Heart left ventricle (tissue), 16 donors: ENCODE results near the gene NUP58. TPM values are rescaled to one million over a fixed set of nuclear protein-coding genes. Genes with fewer than 3 reads are reported as not detected.

Source experiments
- ATAC-seq, 4 donors: fragments of 200-7000 bp; cut with Tn5 transposase; one replicate each; pipeline ENCODE4 v1.9.1; 2020 to 2022; ENCODE audit warnings: moderate library complexity in 4 of 4, mild to moderate bottlenecking in 3 of 4, moderate number of reproducible peaks in 1 of 4
- DNase-seq, 5 donors: peaks; one replicate each; pipeline ENCODE4 v3.0.0-alpha.2; 2020
- H3K27ac ChIP-seq, 12 donors: fragments of 200-600 bp; sonication (generic) in 4 of 12; one replicate each; pipeline versions ENCODE4 v1.5.0 to v1.8.0; 2016 to 2022; ENCODE audit warnings: mild to moderate bottlenecking in 2 of 12
- H3K27me3 ChIP-seq, 9 donors: fragments of 200-600 bp; sonication (generic) in 2 of 9; one replicate each; pipeline versions ENCODE4 v1.5.1 to v1.8.0; 2016 to 2022; ENCODE audit warnings: mild to moderate bottlenecking in 3 of 9
- H3K36me3 ChIP-seq, 9 donors: fragments of 200-600 bp; sonication (generic) in 2 of 9; one replicate each; pipeline versions ENCODE4 v1.5.0 to v1.8.0; 2018 to 2022; ENCODE audit warnings: mild to moderate bottlenecking in 2 of 9
- H3K4me1 ChIP-seq, 12 donors: fragments of 200-600 bp; sonication (generic) in 4 of 12; one replicate each; pipeline versions ENCODE4 v1.5.0 to v1.8.0; 2016 to 2022; ENCODE audit warnings: mild to moderate bottlenecking in 3 of 12
- H3K4me3 ChIP-seq, 12 donors: fragments of 200-600 bp; sonication (generic) in 4 of 12; one replicate each; pipeline versions ENCODE4 v1.5.0 to v1.8.0; 2017 to 2022; ENCODE audit warnings: mild to moderate bottlenecking in 9 of 12, moderate library complexity in 4 of 12
- H3K9me3 ChIP-seq, 12 donors: fragments of 200-600 bp; sonication (generic) in 4 of 12; one replicate each; pipeline versions ENCODE4 v1.5.0 to v1.8.0; 2016 to 2022; ENCODE audit warnings: mild to moderate bottlenecking in 1 of 12
- CTCF ChIP-seq, 12 donors: fragments of 200-600 bp; sonication (generic) in 4 of 12; IDR thresholded peaks; one replicate each; pipeline versions ENCODE4 v1.5.0 to v1.8.0; 2018 to 2022; ENCODE audit warnings: antibody characterized with exemption in 12 of 12, mild to moderate bottlenecking in 5 of 12
- POLR2A ChIP-seq, 2 donors: fragments of 450-650 bp; IDR thresholded peaks; one replicate each; pipeline ENCODE4 v1.6.1; 2017; ENCODE audit warnings: antibody characterized with exemption in 2 of 2, mild to moderate bottlenecking in 2 of 2, moderate library complexity in 2 of 2
- WGBS, 4 donors: extraction: QIAGEN DNeasy Blood & Tissue Kit in 2 of 4; methylation state at CpG; one replicate each; pipeline versions ENCODE4 v1.1.5 to v1.1.7; 2013 to 2018; 5-methylcytosine and 5-hydroxymethylcytosine counted together
- intact Hi-C, 10 donors: fragments of 100-400 bp; cut with DNase I; formaldehyde crosslinking; loops; one replicate each; pipeline versions ENCODE4 v1.11.1 to v1.14.2; 2022
- polyA plus RNA-seq, 2 donors: library from polyadenylated mRNA; stranded (reverse); fragments of 200-250 nt; gene quantifications; one replicate each; pipeline ENCODE4 v1.2.3, GENCODE V29; 2013
- total RNA-seq, 9 donors: library from RNA; depleted of rRNA in 2 of 9; stranded (reverse); fragments of >200 nt in 2 of 9; fragmentation: NEBNext Ultra II Directional in 3 of 9; extraction: Animal tissue kit (Norgen Biotek cat#: 25700) in 3 of 9; gene quantifications; one replicate each; pipeline versions ENCODE4 v1.1.0 to v1.2.4, GENCODE V29; 2016 to 2023
- donor health status: ischemic (EF 13 %, LVEDD 7.1; RV severe dilation, severe dysfunction).
- donor health status: healthy with polysubstance abuse.
- donor health status: DM: no; HTN: yes; CAD: no.
- donor health status: DM: no; HTN: no; CAD: no.
- donor health status: ischemic (EF 25% LVEDD 6.9; RV normal size, moderate dysfunction).
- donor health status: ischemic (EF 25% LVEDD 5.7; RV mildly dilated, moderate dysfunction).
- donor health status: healthy.
- donor health status: DM: yes; HTN: yes; CAD: no.
- donor health status: ischemic (EF 35%, LVEDD 5.7; RV mildly dilated, moderate dysfunction).
- donor health status: nonischemic (EF 11% LVEDD 7.7; RV severe dilation, severe dysfunction).
- donor health status: DM: yes; HTN: yes; CAD: no.
- donor health status: PGD.
- donor health status: ischemic (EF 29% LVEDD 5.4; RV normal size, mild dysfunction).
- donor health status: nonischemic (EF 23%, LVEDD 6.1; RV moderate dilation, normal function).

The NUP58 gene
- total and polyA plus RNA-seq, 11 donors, result 7.0 to 39.1 (median 24.2) TPM

GRCh38 chr13:25288966-25289365, 12.5 kb upstream of the NUP58 start:
- H3K4me1 ChIP-seq, result peaks cover 0 to 36% (median 11%) of the 10 kb centered on the region in 12 donors
- WGBS, 4 donors, result 63 to 76% (median 68%) methylated on average over 2 of the region's 2 CpGs

GRCh38 chr13:25291691-25292090, 9.7 kb upstream of the NUP58 start:
- no peaks in the 10 kb centered on the region for H3K36me3 ChIP-seq
- peaks cover 0 to 14% (median 3%) of the 10 kb centered on the region in 12 donors for H3K4me1 ChIP-seq
- H3K27ac ChIP-seq, result peak overlapping the region in 1 of 12 donors; percentile 83
- H3K27me3 ChIP-seq, result peaks cover 0 to 14% (median 0%) of the 10 kb centered on the region in 9 donors
- 72 to 92% (median 86%) methylated on average over 1 of the region's 1 CpG for WGBS, 4 donors
- no peak for DNase-seq
- no peaks in the 10 kb centered on the region for H3K9me3 ChIP-seq
- no peak for ATAC-seq
- H3K4me3 ChIP-seq, result no peak overlapping the region
- no peak for TF ChIP-seq POLR2A (IDR thresholded peaks at IDR 0.05)
- TF ChIP-seq CTCF (IDR thresholded peaks at IDR 0.05), result no peak
- intact Hi-C loops, result no loop called here

More at GRCh38 chr13:25288966-25289365, 12.5 kb upstream of the NUP58 start:
- ATAC-seq (no peak), DNase-seq (no peak)
- Histone ChIP-seq H3K27me3 (peaks cover 0 to 5% (median 0%) of the 10 kb centered on the region in 9 donors), H3K4me3 (no peak overlapping the region), H3K36me3 (no peaks in the 10 kb centered on the region), H3K27ac (peak overlapping the region in 1 of 12 donors; percentile 57), H3K9me3 (no peaks in the 10 kb centered on the region)
- intact Hi-C loops, result no loop called here
- no peak for TF ChIP-seq CTCF (IDR thresholded peaks at IDR 0.05)
- no peak for TF ChIP-seq POLR2A (IDR thresholded peaks at IDR 0.05)

- intact Hi-C loops, result no loop called here
- Histone ChIP-seq H3K4me3 (no peak overlapping the region), H3K36me3 (no peaks in the 10 kb centered on the region), H3K9me3 (no peaks in the 10 kb centered on the region), H3K27ac (peak overlapping the region in 1 of 12 donors; percentile 83), H3K4me1 (peaks cover 0 to 14% (median 3%) of the 10 kb centered on the region in 12 donors), H3K27me3 (peaks cover 0 to 15% (median 4%) of the 10 kb centered on the region in 9 donors)
- 27 to 33% (median 31%) methylated on average over 1 of the region's 1 CpG for WGBS, 4 donors
- ATAC-seq (peak in 3 of 4 donors; percentile 8 to 60 (median 39)), DNase-seq (no peak)
- TF ChIP-seq CTCF (IDR thresholded peaks at IDR 0.05) (no peak), POLR2A (IDR thresholded peaks at IDR 0.05) (no peak)
These were observed 9.1 kb upstream of the NUP58 start for GRCh38 chr13:25292301-25292700.

GRCh38 chr13:25295228-25295627, 6.2 kb upstream of the NUP58 start:
- ATAC-seq (no peak), DNase-seq (no peak)
- WGBS, 4 donors, result 87 to 91% (median 89%) methylated on average over 3 of the region's 3 CpGs
- intact Hi-C loops, result no loop called here
- no peak for TF ChIP-seq CTCF (IDR thresholded peaks at IDR 0.05)
- TF ChIP-seq POLR2A (IDR thresholded peaks at IDR 0.05), result no peak
- no peaks in the 10 kb centered on the region for H3K36me3 ChIP-seq
- no peak overlapping the region for H3K4me3 ChIP-seq
- H3K4me1 ChIP-seq, result peaks cover 0 to under 1% (median 0%) of the 10 kb centered on the region in 12 donors
- H3K27ac ChIP-seq, result no peak overlapping the region
- no peaks in the 10 kb centered on the region for H3K9me3 ChIP-seq
- H3K27me3 ChIP-seq, result peaks cover 0 to 15% (median 4%) of the 10 kb centered on the region in 9 donors
